NCI-H187 treated with DMSO at 0.1 percent for 48 hours (cell line): ENCODE data around the gene KIF5B.
"Not testable (repeated sequence)": the region's sequence is repeated elsewhere in the genome, so short reads cannot be mapped to it uniquely, and the experiment has no call there.

Experiments
- DNase-seq: peaks from one replicate; lab custom pipeline; 2025; lab: John Stamatoyannopoulos, UW

KIF5B gene

DNA sequence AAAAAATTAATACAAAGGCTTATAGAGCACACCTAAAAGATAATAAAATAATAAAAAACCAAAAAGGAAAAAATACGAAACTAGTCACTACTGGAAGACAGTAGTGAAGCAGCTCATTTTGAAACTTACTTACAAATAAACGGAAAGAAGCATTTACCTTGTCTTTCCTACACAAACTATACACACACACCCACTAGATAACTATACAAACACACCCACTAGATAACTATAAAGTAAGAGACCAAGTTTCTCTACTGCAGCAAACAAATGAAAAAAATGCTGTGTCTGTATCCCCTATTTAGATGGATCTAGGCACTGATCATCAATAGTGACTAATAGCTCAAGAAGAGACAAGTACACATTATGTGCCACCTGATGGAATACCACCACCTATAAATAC, 49.2 kb downstream of the KIF5B start:
- no peak for DNase-seq

DNA sequence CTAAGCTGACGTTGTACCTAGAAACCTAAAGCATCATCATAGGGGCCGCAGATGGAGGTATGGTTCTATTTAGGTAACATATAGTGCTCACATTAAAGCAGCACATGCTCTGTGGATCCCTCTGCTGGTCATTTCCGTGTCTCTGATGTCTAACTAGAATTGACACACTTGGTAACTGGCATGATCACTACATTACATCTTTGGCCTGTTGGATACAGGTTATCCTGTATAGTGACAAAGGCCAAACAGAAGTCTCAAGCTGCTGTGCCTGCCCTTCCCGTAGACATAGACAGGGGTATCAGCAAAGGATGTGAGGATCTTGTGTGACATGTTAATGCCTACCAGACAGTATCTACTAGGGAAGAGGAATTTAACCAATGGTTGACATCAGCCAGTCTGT, 51.2 kb downstream of the KIF5B start:
- DNase-seq = no peak

DNA sequence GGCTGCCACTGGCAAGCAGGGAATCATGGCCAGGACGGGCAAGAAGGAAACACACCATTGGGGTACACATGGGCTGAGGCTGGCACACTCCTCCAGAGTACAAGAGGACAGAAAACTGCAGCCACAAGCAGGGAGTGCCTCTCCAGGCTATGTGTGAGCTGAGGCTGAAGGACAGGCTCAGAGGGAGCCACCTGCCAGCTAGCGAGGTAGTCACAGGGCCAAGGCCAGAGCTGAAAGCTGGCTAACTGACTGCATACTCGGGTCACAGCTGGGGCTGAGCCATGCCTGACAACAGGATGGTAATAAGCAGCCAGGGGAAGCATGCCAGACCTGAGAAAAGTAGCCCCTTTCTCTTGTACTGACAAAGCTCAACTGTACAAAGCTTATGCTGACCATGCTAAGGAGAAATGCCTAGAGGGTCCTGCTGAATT, 52.0 kb downstream of the KIF5B start:
- DNase-seq = no peak

DNA sequence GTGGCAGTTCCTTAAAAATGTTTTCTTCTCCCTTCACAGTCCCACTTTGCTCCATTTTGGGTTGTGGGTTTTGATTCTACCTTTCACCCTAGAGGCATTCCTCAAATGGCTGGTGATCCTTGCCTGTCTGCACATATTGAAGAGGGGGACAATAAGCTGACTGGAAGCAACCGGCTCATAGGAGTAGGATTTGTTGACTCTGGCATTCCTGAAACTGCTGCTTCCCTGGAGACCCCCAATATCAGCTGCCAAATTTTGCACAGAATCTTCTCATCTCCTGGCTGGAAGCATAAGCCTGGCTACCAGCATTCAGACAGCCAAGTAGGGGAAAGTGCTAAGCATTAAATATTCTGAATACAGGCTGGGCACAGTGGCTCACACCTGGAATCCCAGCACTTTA, 53.7 kb downstream of the KIF5B start:
- DNase-seq = no peak

DNA sequence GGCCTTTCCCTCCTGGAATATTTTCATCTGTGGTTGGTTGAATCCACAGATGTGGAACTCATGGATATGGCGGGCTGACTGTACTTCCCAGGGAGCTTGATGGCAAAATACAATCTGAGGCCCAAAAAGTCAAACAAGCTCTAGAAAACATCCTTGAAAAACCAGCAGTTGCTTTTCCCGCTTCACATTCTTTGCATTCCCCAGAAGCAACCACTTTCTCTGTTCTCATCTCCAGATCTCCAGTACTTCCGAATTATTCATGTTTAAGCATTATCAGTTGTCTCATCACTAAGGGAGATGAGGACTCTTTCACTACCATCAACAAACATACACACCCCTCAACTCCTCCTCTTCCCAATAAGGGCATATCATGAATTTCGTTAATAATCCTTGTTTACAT, 55.3 kb downstream of the KIF5B start:
- no peak for DNase-seq

DNA sequence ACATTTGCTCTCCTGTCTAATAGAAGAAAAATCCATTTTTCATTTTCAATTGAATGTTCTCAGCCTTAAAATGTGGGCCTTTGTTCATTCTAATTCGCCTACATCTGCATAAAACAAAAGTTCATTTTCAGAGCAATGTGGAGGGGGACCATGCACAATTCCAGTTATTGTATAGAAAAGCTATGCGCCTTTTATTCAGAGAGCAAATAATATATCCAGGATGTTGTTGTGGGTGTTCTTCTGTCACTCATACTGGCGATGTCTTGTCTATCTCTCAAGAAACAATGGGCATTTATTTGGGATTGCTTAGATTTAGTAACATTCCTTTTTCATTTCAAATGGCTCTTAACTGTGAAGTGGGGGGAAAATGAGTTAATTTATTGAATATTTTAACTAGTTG, 56.4 kb downstream of the KIF5B start:
- DNase-seq = no peak

DNA sequence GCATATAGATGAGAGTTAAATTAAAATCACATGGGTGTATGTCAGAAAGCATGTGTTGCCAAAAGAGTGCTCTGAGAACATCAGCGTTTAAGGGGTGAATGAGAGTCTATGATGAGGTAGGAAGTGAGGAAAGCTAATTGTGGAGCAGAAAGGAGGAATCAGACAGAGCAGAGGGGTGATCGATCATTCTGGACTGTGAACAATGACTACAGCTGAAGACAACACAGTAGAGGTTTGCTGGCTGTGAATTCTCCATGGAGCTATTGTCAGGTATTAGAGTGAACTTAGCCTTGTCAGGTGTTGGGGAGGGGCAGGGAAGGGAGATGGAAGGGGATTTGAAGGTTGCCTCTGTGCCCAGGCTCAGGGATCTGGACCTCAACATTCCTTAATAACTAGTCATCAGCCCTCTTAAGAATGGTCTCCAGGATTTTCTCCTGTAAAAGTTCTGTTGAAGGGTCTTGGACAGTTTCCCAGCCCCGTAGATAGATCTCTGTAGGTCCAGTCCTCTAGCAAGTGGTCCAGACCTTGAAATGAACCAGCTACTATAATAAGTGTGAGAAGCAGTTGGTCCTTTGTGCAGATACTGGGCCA, 57.1 kb downstream of the KIF5B start:
- DNase-seq = no peak

DNA sequence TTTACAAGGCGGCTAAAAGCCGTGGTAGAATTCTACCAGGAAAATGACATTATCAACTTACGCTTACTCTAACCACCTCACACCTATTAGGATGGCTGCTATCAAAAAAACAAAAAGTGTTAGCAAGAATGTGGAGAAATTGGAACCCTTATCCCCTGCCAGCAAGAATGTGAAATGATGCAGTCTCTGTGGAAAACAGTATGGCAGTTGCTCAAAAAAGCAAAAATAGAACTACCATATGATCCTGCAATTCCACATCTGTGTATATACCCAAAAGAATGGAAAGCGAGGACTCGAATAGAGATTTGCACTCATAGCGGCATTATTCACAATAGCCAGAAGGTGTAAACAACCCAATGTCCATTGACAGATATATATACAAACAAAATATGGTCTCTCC, 61.3 kb downstream of the KIF5B start:
- DNase-seq = no peak

DNA sequence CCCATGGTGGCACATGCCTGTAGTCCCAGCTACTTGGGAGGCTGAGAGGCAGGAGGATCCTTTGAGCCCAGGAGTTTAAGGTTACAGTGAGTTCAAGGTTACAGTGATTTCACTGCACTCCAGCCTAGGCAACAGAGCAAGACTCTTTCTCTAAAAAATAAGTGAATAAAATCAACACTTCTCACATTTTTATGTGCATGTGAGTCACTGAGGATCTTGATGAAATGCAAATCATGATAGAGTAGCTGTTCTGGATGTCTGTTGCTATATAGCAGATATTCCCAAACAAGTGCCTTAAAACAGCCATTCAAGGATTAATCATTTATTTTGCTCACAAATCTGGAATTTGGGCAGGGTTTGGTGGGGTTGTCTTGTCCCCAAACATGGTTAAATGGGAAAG, 65.3 kb downstream of the KIF5B start:
- DNase-seq = no peak

DNA sequence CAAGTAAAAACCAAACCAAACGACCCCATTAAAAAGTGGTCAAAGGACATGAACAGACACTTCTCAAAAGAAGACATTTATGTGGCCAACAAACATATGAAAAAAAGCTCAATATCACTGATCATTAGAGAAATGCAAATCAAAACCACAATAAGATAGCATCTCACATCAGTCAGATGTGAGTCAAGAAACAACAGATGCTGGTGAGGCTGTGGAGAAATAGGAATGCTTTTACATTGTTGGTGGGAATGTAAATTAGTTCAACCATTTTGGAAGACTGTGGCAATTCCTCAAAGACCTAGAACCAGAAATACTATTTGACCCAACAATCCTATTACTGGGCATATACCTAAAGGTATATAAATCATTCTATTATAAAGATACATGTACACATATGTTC, 68.4 kb downstream of the KIF5B start:
- DNase-seq = not testable (repeated sequence)

DNA sequence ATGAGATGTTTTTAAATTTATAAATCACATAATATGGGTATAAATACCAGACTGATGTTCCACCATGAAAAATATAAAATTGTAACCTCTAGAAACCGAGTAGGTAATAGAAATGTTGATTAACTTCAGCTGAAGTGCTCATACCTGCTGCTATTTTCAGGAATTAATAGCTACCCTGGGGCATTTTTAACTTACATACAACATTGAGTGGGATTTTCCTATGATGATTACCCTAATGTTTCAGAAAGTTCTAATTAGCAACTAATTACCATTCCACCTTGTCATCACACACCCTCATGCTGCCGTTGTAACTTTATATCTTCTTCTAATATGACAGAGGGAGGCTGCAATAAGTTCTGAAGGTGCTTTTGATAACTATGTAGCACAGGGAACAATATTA, 74.1 kb downstream of the KIF5B start:
- no peak for DNase-seq

DNA sequence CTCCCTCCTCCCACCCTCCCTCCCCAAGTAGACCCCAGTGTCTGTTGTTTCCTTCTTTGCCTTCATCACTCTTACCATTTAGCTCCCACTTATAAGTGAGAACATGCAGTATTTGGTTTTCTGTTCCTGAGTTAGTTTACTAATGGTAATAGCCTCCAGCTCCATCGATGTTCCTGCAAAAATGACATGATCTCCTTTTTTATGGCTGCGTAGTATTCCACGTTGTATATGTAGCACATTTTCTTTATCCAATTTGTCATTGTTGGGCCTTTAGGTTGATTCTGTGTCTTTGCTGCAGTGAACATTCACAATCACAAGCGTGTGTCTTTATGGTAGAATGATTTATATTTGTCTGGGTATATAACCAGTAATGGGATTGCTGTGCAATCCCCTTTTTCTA, 75.8 kb downstream of the KIF5B start:
- no peak for DNase-seq

DNA sequence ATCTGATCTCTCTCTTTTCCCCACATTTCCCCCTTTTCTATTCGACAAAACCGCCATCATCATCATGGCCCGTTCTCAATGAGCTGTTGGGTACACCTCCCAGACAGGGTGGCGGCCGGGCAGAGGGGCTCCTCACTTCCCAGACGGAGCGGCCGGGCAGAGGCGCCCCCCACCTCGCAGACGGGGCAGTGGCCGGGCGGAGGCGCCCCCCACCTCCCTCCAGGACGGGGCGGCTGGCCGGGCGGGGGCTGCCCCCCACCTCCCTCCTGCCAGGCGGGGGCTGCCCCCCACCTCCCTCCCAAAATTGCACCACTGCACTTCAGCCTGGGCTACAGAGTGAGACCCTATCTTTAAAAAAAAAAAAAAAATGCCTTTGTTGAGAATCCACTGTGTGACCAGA, 77.2 kb downstream of the KIF5B start:
- not testable (repeated sequence) for DNase-seq

DNA sequence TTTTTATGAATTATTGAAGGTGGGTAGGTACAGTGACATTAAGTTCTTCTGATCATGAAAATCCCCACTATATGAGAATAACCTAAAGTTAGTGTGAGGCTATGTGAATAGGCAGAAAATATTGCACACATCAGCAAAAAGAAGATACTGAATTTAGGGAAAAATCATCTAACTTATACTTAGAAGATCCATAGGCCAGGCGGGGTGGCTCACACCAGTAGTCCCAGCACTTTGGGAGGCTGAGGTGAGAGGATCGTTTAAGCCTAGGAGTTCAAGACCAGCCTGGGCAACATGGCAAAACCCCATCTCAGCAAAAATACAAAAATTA, 78.1 kb downstream of the KIF5B start:
- DNase-seq = no peak

DNA sequence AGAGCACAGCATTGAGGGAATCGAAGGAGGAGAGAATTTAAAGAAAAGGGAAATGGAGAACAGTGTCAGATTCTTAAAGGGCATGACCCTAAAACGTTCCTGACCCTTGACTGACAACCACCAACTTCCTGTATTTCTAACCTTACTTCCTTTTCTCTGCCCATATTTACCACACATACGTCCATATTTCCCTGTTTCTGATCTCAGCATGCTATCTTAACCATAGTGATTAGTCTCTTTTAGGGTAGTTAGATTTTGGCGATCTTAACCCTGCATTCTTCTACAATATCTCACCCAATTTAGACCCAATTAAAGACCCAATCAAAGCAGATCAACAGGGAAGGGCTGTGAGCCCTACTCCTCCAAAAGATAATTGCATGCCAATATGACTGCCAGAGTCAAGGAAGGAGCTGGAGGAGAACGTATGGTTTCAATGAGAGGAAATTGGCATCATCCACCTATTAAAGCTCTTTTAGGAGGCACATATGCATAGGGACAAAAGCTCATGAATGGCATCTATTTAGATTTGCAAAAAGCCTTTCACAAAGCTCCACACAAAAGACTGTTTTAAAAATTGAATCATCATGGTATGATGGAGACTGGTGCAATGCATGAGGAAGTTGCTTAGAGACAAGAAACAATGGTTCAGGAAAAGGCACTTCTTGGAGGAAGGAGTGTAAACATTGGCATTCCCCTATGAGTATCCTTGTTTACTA, 78.6 kb downstream of the KIF5B start:
- no peak for DNase-seq

DNA sequence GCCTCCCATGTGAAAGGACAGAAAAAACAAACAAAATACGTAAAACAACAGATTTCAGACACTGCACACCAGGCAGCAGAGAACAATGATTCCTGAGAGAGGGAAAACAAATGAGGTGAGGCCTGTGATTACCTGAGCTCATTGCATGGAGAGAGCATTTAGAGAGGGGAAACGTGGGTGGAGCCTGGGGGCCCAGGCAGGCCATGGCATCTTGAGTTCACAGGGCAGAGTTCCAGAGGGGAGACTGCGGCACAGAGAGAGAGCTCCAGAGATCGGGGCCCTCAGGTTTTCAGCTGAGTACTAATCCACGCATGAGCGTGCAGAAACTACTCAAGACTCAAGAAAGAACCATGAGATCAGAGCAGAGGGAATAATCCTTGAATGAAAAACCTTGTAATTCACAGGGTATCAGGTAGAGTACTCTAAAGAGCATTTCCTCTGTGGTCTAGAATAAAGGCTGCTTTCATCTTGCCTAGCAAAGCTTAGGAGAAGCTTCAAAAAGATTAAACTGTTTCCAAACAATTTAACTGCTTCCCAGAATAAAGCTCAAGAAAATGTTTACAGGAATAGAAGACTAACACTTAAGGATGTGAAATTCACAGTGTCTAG, 81.0 kb downstream of the KIF5B start:
- DNase-seq = no peak

DNA sequence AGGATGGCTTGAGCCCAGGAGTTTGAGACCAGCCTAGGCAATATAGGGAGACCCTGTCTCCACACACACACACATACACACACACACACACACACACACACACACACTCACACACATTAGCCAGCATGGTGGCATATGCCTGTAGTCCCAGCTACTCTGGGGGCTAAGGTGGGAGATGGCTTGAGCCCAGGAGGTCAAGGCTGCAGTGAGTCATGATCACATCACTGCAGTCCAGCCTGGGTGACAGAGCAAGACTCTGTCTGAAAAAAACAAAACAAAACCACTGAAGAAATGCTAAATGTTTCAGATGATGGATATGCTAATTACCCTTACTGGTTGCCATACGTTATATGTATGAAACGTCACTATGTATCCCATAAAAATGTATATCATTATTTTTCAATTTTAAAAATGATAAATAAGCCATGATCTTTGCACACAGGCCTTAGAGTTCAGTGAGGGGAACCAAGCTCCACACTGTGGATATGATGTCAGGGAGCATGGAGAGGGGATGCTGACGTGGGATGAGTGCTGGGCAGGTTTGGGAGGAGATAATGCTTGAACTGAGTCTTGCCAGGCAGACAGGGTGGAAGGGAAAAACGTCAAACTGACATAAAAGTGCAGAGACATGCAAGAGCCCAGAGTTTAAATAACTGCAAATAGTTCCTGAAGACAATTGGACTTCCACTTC, 81.6 kb downstream of the KIF5B start:
- no peak for DNase-seq

DNA sequence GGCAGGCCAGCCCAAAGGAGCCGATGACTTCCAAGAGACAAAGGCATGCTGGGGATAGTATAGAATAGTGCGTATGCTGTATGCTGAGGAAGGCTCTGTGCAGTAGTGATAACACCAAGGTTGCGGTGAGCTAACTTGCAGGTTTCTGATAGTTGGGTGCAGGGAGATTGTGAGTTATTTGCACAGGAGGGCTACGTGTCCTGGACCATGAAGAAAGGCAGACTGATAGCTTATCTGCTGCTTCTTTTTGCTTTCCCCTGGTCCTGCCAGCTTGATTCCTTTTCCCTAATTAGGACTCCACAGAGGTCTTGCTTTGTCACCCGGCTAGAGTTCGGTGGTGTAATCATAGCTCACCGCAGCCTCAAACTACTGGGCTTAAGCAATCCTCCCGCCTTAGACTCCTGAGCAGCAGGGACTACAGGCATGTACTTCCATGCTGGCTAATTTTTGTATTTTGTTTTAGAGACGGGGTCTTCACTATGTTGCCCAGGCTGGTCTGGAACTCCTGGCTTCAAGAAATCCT, 83.6 kb downstream of the KIF5B start:
- DNase-seq = no peak

DNA sequence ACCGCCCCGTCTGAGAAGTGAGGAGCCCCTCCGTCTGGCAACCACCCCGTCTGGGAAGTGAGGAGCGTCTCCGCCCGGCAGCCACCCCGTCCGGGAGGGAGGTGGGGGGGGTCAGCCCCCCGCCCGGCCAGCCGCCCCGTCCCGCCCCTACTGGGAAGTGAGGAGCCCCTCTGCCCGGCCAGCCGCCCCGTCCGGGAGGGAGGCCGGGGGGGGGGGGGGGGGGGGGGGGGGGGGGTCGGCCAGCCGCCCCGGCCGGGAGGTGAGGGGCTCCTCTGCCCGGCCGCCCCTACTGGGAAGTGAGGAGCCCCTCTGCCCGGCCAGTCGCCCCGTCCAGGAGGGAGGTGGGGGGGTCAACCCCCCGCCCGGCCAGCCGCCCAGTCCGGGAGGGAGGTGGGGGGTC, 86.4 kb downstream of the KIF5B start:
- not testable (repeated sequence) for DNase-seq

DNA sequence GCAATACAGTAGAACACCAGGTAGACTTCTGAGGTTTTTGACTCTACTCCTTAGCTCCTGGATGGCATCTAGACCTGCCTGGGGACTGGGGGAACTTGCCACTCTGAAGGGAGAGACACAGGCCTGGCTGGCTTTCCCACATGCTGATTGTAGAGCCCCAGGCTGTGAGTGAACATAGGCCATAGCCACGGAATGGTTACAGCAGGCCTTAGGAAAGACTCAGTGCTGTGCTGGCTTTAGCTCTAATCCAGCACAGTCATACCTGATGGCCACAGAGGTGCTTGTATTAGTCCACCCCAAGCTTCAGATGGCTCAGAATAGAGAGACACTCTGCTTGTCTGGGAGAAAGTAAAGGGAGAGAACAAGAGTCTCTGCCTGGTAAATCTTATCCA, 92.6 kb downstream of the KIF5B start:
- DNase-seq = no peak

DNA sequence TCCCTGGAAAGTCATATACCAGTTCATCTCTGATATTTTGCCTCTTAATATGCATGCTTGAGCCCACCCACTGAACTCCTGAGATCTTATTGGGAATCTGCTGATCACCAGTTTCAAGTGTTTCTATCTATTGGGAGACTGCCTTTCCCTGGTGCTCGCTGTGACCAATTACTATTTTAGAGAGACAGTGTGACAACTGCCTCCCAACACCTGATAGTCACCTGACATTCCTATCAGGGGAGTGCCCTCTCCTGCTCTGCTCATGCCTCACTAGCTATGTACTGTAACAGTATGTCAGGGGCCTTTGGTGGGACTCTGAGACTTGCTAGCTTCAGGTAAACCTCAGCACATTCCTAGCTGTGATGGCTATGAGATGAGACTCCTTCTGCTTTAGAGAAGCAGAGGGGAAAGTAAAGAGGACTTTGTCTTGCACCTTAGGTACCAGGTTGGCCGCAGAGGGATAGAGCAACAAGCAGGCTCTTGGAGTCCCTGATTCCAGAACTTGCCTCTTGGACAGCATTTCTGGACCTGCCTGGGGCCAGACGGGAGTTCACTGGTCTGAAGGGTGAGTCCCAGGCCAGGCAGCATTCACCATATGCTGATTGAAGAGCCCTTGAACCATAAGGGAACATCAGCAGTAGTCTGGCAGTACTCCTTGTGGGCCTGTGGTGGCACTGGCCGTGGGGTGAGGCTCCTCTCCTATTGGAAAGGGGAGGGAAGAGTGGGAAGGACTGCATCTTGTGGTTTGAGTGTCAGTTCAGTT, 93.2 kb downstream of the KIF5B start:
- no peak for DNase-seq
